HepG2 (cell line): ENCODE results near the gene NTF3. TPM values are rescaled to one million over a fixed set of nuclear protein-coding genes. Genes with fewer than 3 reads are reported as not detected.

Source experiments
- ATAC-seq: fragments of 200-7000 bp; cut with Tn5 transposase; 3 replicates; pipeline ENCODE4 v1.9.1; 2020; ENCODE audit warnings: mild to moderate bottlenecking, moderate library complexity
- BruUV-seq: library from RNA; stranded (reverse); fragments of 400-500 nt; replicated peaks from 2 replicates; lab custom pipeline; 2021; lab: Mats Ljungman, UMichigan
- CTCF ChIA-PET: fragments of 300-600 bp; formaldehyde crosslinking; extraction: SDS; loops from one replicate; lab custom pipeline; 2021; ENCODE audit warnings: low total read pairs, inconsistent platforms, low intra/inter-chr PET ratio; lab: Yijun Ruan, JAX
- POLR2A ChIA-PET: fragments of 350-600 bp; sonication (Branson Sonifier 250); formaldehyde crosslinking; loops from one replicate; lab custom pipeline; 2020; ENCODE audit warnings: antibody characterized with exemption, inconsistent platforms; lab: Yijun Ruan, JAX
- DNase-seq: peaks from one replicate; pipeline ENCODE4 v3.0.0-alpha.2; 2015; ENCODE audit warnings: low spot score
- FAIRE-seq: peaks from 3 replicates; lab custom pipeline; 2011; peaks lifted over from hg19 to GRCh38; lab: Jason Lieb, UNC
- H2AFZ ChIP-seq: one replicate; pipeline ENCODE4 v1.6.1; 2011; ENCODE audit warnings: low read length, inconsistent platforms
- H3K27ac ChIP-seq: fragments of 300-600 bp; 3 replicates; pipeline ENCODE4 v1.8.0; 2011; ENCODE audit warnings: mixed run types, mild to moderate bottlenecking, mixed read lengths, low read length, inconsistent platforms; ENCODE audit not compliant: insufficient read depth; ENCODE audit errors: extremely low read length
- H3K27me3 ChIP-seq, 2 experiments: fragments of 200-600 bp in 1 of 2; 2 replicates in 1 of 2; 3 replicates in 1 of 2; pipeline versions ENCODE4 v1.6.0 to v1.8.0; 2011; ENCODE audit warnings: low read length in 2 of 2, mild to moderate bottlenecking in 2 of 2, moderate library complexity in 2 of 2, inconsistent platforms in 1 of 2; ENCODE audit not compliant: insufficient read depth in 2 of 2, control insufficient read depth in 1 of 2
- H3K36me3 ChIP-seq, 2 experiments: fragments of 200-600 bp in 1 of 2; replicated peaks in 1 of 2; 2 replicates in 1 of 2; 3 replicates in 1 of 2; pipeline versions ENCODE4 v1.5.1 to v1.8.0; 2011; ENCODE audit warnings: low read length in 2 of 2, inconsistent platforms in 1 of 2; ENCODE audit not compliant: insufficient read depth in 2 of 2, control insufficient read depth in 1 of 2
- H3K4me1 ChIP-seq: 2 replicates; pipeline ENCODE4 v1.5.1; 2012; ENCODE audit warnings: low read length, inconsistent platforms; ENCODE audit not compliant: insufficient read depth
- H3K4me2 ChIP-seq: 2 replicates; pipeline ENCODE4 v1.6.0; 2011; ENCODE audit warnings: low read depth, low read length, inconsistent platforms
- H3K4me3 ChIP-seq, 3 experiments: fragments of 200-600 bp in 1 of 3; sonication (generic), shearing (Covaris generic) in 1 of 3; replicated peaks in 1 of 3; 2 replicates each; pipeline ENCODE4 v1.5.1; 2011 to 2016; ENCODE audit warnings: low read length in 3 of 3, inconsistent platforms in 2 of 3, low read depth in 2 of 3, mild to moderate bottlenecking in 2 of 3, control low read depth in 1 of 3, mixed read lengths in 1 of 3; ENCODE audit not compliant: insufficient read depth in 1 of 3
- H3K79me2 ChIP-seq: one replicate; pipeline ENCODE4 v1.6.1; 2011; ENCODE audit warnings: low read length, inconsistent platforms; ENCODE audit not compliant: insufficient read depth
- H3K9ac ChIP-seq: 2 replicates; pipeline ENCODE4 v1.6.0; 2011; ENCODE audit warnings: mild to moderate bottlenecking, low read depth, low read length, inconsistent platforms; ENCODE audit not compliant: insufficient read depth
- H3K9me3 ChIP-seq: 2 replicates; pipeline ENCODE4 v1.5.1; 2012; ENCODE audit warnings: mild to moderate bottlenecking, low read length
- H4K20me1 ChIP-seq: 2 replicates; pipeline ENCODE4 v1.6.0; 2011; ENCODE audit warnings: inconsistent platforms, mild to moderate bottlenecking, low read length, moderate library complexity; ENCODE audit not compliant: insufficient read depth
- CENPBD1 ChIP-seq: sonication (generic); formaldehyde crosslinking; IDR thresholded peaks from 2 replicates; pipeline ENCODE4 v1.8.0; 2022; ENCODE audit warnings: missing genetic modification reagents, low read depth, mild to moderate bottlenecking, borderline replicate concordance
- CREM ChIP-seq, 2 experiments: sonication (generic) in 1 of 2; formaldehyde crosslinking in 1 of 2; IDR thresholded peaks; 2 replicates each; pipeline versions ENCODE4 v1.4.0 to v1.6.1; 2016 to 2020; ENCODE audit warnings: antibody characterized with exemption in 1 of 2, mild to moderate bottlenecking in 1 of 2, missing genetic modification reagents in 1 of 2
- FOXO1 ChIP-seq: sonication (generic); formaldehyde crosslinking; IDR thresholded peaks from 2 replicates; pipeline ENCODE4 v1.4.0; 2020; ENCODE audit warnings: missing genetic modification reagents
- GATAD2A ChIP-seq: IDR thresholded peaks from 2 replicates; pipeline ENCODE4 v1.6.1; 2016
- ISX ChIP-seq: sonication (generic); formaldehyde crosslinking; conservative IDR thresholded peaks from 2 replicates; pipeline ENCODE4 v1.5.0; 2020; ENCODE audit warnings: missing genetic modification reagents
- KLF11 ChIP-seq: IDR thresholded peaks from 2 replicates; pipeline ENCODE4 v1.6.1; 2016; ENCODE audit warnings: missing compliant biosample characterization
- PBX2 ChIP-seq: IDR thresholded peaks from 2 replicates; pipeline ENCODE4 v1.6.1; 2016; ENCODE audit warnings: control low read depth
- SP2 ChIP-seq: sonication (generic); formaldehyde crosslinking; IDR thresholded peaks from 2 replicates; pipeline ENCODE4 v1.5.1; 2020; ENCODE audit warnings: mild to moderate bottlenecking, missing genetic modification reagents
- ZHX2 ChIP-seq, 2 experiments: sonication (generic) in 1 of 2; formaldehyde crosslinking in 1 of 2; IDR thresholded peaks; 2 replicates each; pipeline versions ENCODE4 v1.6.1 to v1.9.0; 2014 to 2022; ENCODE audit warnings: antibody characterized with exemption in 1 of 2, borderline replicate concordance in 1 of 2, inconsistent platforms in 1 of 2, low read depth in 1 of 2, missing genetic modification reagents in 1 of 2
- ZNF280B ChIP-seq: sonication (generic); formaldehyde crosslinking; IDR thresholded peaks from 2 replicates; pipeline ENCODE4 v1.5.0; 2020; ENCODE audit warnings: missing genetic modification reagents, mild to moderate bottlenecking, borderline replicate concordance
- ZNF501 ChIP-seq: sonication (generic); formaldehyde crosslinking; IDR thresholded peaks from 2 replicates; pipeline ENCODE4 v1.5.1; 2020; ENCODE audit warnings: mild to moderate bottlenecking, moderate library complexity, missing genetic modification reagents
- ZNF557 ChIP-seq: sonication (generic); formaldehyde crosslinking; IDR thresholded peaks from 2 replicates; pipeline ENCODE4 v1.4.0; 2020; ENCODE audit warnings: missing genetic modification reagents
- ZNF678 ChIP-seq: sonication (generic); formaldehyde crosslinking; IDR thresholded peaks from 2 replicates; pipeline ENCODE4 v1.4.0; 2020; ENCODE audit warnings: mild to moderate bottlenecking, missing genetic modification reagents
- ZUFSP ChIP-seq: sonication (generic); formaldehyde crosslinking; IDR thresholded peaks from 2 replicates; pipeline ENCODE4 v1.9.0; 2021; ENCODE audit warnings: missing genetic modification reagents, mild to moderate bottlenecking, borderline replicate concordance
- WGBS: methylation state at CpG from one replicate; pipeline ENCODE4 v1.1.6; 2017; ENCODE audit warnings: low lambda C conversion rate; 5-methylcytosine and 5-hydroxymethylcytosine counted together
- in situ Hi-C: cut with HindIII; loops from 2 replicates; pipeline ENCODE4 v1.10.0; 2017; ENCODE audit warnings: low pct_unique_long_range_greater_than_20kb; ENCODE audit not compliant: extremely low pct_ligation_motif_present
- intact Hi-C: fragments of 100-400 bp; cut with micrococcal nuclease; formaldehyde crosslinking; loops from one replicate; pipeline ENCODE4 v1.10.0; 2022; ENCODE audit not compliant: unreplicated experiment
- polyA plus RNA-seq, 8 experiments: library from polyadenylated mRNA; depleted of rRNA in 3 of 8; stranded (reverse) in 7 of 8; unstranded in 1 of 8; fragments of >200 nt; fragmentation: Illumina TruSeq in 4 of 8; extraction: Trizol in 4 of 8; gene quantifications; 2 replicates each; pipeline versions ENCODE4 v1.2.1 to v1.2.3, GENCODE V29; 2011 to 2016; ENCODE audit warnings: low read depth in 4 of 8, missing spikeins in 1 of 8, mixed read lengths in 1 of 8; ENCODE audit not compliant: insufficient read depth in 1 of 8
- total RNA-seq, 5 experiments: library from RNA; depleted of rRNA; stranded (reverse); fragments of >200 nt; fragmentation: Illumina TruSeq; extraction: Trizol; gene quantifications; 2 replicates each; pipeline ENCODE4 v1.2.3, GENCODE V29; 2016; ENCODE audit warnings: low read depth in 1 of 5

Gene NTF3
- total and polyA plus RNA-seq, 2 of the 13 experiments (the other 11 are each of a cell fraction or from before 2014, with no cell fraction given) = not detected

DNA sequence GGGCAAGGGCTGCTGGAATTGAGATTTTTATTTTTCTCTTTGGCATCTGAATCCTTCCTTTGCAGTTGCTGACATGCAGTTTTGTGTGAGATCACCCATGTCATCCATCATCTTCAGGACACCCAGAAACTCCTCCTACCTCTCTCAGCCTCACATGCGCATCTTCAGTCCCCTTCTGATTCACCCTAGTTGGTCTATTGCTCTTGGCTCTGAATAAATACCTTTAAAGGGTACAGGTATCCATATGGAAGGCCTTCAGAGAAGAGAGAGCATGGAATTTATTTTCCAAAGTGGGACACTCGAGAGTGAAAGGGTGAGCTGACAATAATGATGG, 41.8 kb downstream of the NTF3 start:
- no peak for FAIRE-seq
- H3K4me3 ChIP-seq = no peak overlapping the region
- no peaks in the 10 kb centered on the region for H3K4me1 ChIP-seq
- H3K79me2 ChIP-seq = no peaks in the 10 kb centered on the region
- no peak overlapping the region for H3K4me2 ChIP-seq
- no TSS peak for BruUV-seq
- H3K9me3 ChIP-seq = no peaks in the 10 kb centered on the region
- ChIA-PET CTCF (no interaction called here), POLR2A (no interaction called here)
- intact Hi-C loops (no loop called here), in situ Hi-C loops (no loop called here)
- no peak overlapping the region for H3K27ac ChIP-seq
- DNase-seq = no peak
- no peak for ATAC-seq
- H3K9ac ChIP-seq = no peak overlapping the region
- no peaks in the 10 kb centered on the region for H4K20me1 ChIP-seq
- H3K27me3 ChIP-seq = peaks cover 2 to 10% of the 10 kb centered on the region in 2 experiments; a peak in 3 of 5 replicates
- no peak overlapping the region for H2AFZ ChIP-seq
- H3K36me3 ChIP-seq = no peaks in the 10 kb centered on the region
- WGBS = 36% methylated on average over 2 of the region's 2 CpGs
- TF ChIP-seq SP2 (no peak), CREM (IDR thresholded peaks at IDR 0.05) (no peak), CREM (CRISPR knock-in tag; IDR thresholded peaks at IDR 0.05) (no peak), ZHX2 (IDR thresholded peaks at IDR 0.05; ENCODE audit: low read depth) (no peak), ZHX2 (CRISPR knock-in tag; IDR thresholded peaks at IDR 0.05; ENCODE audit: borderline replicate concordance) (no peak), ISX (no peak), FOXO1 (no peak), ZNF557 (CRISPR knock-in tag) (no peak), ZUFSP (CRISPR knock-in tag) (no peak), KLF11 (CRISPR knock-in tag) (no peak), GATAD2A (CRISPR knock-in tag) (no peak), PBX2 (CRISPR knock-in tag) (no peak), ZNF678 (CRISPR knock-in tag) (no peak), CENPBD1 (CRISPR knock-in tag) (no peak), ZNF280B (CRISPR knock-in tag) (no peak), ZNF501 (CRISPR knock-in tag) (no peak)
